GM23248 (cell line): ENCODE results near the gene TNRC6C.

Experiments
- EZH2 ChIP-seq: fragments of 200-600 bp; sonication (generic); IDR thresholded peaks from 2 replicates; pipeline ENCODE4 v1.6.1; 2018; ENCODE audit warnings: antibody characterized with exemption, mild to moderate bottlenecking; ENCODE audit not compliant: insufficient read depth, poor library complexity, severe bottlenecking
- EZH2phosphoT487 ChIP-seq: fragments of 200-600 bp; sonication (generic); IDR thresholded peaks from 2 replicates; pipeline ENCODE4 v1.6.1; 2018; ENCODE audit warnings: antibody characterized with exemption, moderate library complexity, mild to moderate bottlenecking, low read depth; ENCODE audit not compliant: insufficient read depth

DNA sequence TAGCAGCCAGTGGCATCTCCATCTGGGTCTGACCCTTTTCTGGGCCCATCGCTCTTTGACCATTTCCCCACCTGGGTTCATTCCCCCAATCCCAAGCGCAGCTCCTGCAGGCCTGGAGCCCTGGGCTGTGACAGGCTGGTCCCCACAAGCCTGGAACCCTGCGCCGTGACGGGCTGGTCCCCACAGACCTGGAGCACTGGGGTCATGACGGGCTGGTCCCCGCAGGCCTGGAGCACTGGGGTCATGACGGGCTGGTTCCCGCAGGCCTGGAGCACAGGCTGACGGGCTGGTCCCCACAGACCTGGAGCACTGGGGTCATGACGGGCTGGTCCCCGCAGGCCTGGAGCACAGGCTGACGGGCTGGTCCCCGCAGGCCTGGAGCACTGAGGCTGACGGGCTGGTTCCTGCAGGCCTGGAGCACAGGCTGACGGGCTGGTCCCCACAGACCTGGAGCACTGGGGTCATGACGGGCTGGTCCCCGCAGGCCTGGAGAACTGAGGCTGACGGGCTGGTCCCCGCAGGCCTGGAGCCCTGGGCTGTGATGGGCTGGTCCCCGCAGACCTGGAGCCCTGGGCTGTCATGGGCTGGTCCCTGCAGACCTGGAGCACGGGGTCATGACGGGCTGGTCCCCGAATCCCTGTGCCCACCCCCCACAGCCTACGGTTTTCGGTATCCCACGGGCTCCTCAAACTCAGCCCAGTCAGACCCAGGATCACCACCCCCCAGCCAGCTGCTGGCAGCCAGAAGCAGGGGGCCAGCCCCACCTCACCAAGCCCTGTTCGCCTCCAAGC lies 153.4 kb downstream of the TNRC6C start:
- TF ChIP-seq EZH2phosphoT487: no peak
- no peak for TF ChIP-seq EZH2
